HG03521 (cell line): ENCODE results near the gene SERTAD1.
"Not testable (repeated sequence)": the region's sequence is repeated elsewhere in the genome, so short reads cannot be mapped to it uniquely, and the experiment has no call there.

Experiments used
- ATAC-seq: cut with Tn5 transposase; IDR thresholded peaks from one replicate; pipeline ENCODE4 v1.9.1; 2021; ENCODE audit warnings: mild to moderate bottlenecking, moderate library complexity; ENCODE audit not compliant: unreplicated experiment

The SERTAD1 gene

GRCh38 chr19:40423938-40424337 is 1.9 kb downstream of the SERTAD1 start:
- ATAC-seq: no peak

GRCh38 chr19:40422748-40423566 is 2.8 kb downstream of the SERTAD1 start:
- ATAC-seq: no peak

DNA sequence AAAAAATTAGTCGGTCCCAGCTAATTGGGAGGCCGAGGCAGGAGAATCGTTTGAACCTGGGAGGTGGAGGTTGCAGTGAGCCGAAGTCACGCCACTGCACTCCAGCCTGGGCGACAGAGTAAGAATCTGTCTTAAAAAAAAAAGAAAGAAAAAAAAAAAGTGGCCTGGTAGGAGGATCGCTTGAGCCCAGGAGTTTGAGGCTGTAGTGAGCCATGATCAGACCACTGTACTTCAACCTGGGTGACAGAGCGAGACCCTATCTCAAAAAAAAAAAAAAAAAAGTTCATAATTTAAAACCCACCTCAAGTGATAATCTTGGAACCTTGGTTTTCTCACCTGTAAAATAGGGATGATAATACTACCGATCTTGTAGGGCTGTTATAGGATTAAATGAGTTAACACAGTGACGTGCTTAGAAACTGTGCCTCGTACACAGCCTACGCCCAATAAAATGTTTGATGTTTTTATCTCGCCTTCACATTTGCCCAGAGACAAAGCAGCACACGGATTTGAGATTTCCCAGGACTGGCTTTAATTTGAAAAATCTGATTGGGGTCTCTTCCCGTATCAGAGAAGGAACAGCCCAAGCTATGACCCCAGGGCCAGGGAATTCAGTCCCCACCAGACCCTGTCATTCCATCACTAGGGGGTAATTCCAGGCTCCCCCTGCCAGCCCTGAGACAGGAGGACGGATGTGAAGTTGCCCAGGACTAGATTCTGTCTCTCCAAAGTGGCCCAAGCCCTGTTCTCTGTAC is 3.6 kb downstream of the SERTAD1 start:
- no peak for ATAC-seq

DNA sequence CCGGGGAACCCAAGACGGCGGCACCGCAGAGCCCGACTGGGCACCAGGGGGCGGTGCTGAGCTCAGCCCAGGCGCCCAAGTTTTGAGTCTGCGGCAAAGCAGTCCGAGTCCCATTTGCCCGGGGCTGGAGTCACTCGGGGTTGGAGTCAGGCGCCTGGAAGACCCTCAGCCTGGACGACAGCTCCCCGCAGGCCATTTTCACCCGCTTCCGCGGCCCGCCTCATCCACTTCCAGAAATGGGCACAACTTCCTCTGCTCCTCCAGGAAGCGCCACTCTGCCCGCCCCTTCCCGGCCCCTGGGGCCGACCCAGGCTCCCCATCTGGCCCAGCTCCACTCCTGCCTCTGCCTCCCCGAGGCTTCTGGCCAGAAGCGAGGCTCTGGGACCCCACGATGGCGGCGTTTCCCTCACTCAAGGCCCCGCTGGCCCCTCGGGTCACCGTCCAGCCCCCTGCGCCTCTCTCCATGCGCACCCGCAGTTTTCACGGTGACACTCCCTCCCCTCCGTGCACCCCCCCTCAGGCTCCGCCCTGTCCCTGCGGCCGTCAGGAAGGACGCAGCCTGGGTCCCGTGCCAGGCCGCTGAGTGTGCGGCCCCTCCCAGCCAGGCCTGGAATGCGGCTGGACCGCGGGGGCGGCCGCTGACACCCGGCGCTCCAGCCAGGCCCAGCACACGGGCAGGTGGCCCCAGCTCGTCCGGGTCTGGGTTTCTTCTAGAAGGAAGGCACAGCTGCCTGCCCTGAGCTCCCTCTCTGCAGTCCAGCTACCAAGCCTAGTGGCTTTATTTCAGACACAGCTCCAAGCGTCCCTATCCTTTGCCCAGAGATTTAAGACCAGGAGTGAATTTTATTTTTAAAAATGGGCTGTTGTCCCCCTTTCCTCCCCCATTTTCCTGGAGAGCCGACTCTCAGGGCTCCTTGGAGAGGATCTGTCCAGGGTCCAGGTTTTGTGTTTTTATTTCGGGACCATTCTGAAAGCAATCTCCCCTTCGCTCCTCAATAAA is 4.7 kb downstream of the SERTAD1 start:
- peak; percentile 33 for ATAC-seq

- ATAC-seq: no peak
Measured at GRCh38 chr19:40420451-40420765, 5.4 kb downstream of the SERTAD1 start.

DNA sequence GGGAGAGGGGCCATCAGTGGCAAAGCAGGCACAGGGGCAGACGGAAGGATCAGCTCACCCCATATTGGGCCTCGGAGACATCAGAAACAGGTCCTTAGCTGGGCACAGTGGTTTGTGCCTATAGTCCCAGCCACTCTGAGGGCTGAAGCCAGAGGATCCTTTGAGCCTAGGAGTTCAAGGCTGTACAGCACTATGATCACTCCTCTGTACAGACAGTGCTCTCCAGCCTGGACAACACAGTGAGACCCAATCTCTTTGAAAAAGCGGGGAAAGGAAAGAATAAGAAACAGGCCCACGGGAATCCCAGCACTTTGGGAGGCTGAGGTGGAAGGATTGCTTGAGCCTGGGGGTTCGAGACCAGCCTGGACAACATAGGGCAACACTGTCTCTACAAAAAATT is 6.0 kb downstream of the SERTAD1 start:
- no peak for ATAC-seq

GRCh38 chr19:40419066-40419612 is 6.7 kb downstream of the SERTAD1 start:
- no peak for ATAC-seq

GRCh38 chr19:40418040-40418439 is 7.8 kb downstream of the SERTAD1 start:
- no peak for ATAC-seq

- ATAC-seq: no peak
Measured at GRCh38 chr19:40417643-40417981, 8.2 kb downstream of the SERTAD1 start.

DNA sequence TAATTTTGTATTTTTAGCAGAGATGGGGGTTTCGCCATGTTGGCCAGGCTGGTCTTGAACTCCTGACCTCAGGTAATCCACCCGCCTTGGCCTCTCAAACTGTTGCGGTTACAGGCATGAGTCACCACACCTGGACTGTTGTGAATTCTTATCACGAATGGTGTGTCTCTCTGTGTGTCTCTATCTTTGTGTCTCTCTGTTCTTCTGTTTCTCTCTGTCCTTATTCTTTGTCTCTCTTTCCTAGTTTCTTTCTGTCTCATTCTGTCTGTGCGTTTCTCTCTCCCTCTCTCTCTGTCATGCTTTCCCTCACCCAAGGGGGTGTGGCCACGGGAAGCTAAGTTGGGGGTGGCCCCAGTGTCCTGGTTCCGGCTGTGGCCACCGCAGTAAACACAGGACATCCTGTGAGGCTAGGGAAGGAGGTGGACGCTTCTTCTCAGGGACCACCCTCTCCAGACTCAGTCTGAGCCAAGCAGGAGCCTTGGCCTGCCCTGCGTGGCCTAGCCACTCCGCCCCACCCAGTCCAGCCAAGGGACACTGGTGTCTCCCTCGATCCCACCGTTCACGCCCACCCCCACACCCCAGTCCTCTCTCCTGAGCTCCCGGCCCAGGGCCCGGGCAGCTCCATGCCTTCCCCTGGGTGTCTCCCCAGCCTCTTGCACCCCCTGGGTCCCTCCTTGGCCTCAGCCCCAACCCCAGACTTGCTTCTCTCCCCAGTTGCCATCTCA is 8.7 kb downstream of the SERTAD1 start:
- ATAC-seq: no peak

DNA sequence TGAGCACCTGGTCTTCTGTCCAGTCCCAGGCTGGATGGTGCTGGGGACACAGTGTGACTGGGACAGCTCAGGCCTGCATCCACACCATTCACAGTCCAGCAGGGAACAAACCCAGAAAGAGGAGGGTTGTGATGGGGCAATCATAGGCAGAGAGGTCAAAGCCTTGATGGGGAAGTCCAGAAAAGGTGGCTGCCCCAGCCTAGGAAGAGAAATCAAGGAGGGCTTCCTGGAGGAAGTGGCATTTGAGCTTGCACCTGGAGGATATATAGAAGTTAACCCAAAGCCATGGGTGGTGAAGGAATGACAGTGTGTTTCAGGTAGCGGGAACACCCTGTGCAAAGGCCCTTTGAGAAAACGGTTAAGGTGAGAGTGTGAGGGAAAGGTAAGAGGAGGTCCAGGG is 10.0 kb downstream of the SERTAD1 start:
- no peak for ATAC-seq

DNA sequence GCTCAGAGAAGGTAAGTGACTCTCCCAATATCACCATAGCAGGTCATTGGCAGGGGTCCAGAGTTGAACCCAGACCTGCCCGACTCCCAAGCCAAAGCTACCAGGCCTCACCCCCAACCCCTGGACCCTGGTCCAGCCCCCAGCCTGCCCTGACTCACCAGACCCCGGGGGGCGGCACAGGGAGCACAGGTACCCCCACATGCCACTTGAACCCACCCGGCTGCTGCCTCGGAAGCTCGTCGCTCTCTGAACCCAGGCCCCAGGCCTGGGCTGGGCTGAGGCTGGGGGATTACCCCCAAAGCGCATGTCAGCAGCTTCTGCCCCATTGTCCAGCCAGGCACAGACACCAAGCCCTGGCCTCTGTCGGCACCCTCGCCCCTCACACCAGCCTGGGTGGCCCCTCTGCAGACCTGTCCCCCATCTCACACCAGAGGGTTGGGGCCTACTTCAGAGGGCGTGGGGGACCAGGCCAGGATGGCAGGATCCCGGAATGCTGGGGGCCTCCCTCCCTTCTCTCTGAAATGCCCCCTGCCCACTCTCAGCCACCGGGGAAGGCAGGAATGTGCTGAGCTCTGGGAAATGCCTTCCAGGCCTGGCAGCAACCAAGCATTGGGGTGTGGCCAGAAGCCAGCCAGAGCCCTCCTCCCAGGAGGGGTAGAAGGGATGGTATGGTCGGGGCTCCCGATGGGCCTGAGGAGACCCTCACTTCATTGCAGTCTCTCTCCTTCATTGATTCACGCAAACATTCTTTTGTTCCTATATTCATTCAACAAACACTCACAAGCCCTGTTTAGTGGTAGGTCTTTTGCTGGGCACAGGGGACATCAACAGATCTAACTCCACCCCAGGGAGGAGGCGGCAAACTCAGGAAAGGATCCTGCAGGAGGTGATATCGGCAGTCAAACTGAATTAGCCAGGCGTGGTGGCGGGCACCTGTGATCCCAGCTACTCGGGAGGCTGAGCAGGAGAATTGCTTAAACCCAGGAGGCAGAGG is 11.0 kb downstream of the SERTAD1 start:
- no peak for ATAC-seq

- ATAC-seq: no peak
Measured at GRCh38 chr19:40413291-40413845, 12.4 kb downstream of the SERTAD1 start, which contains the start of gene PRX. PRX (minus strand) TSS chr19:40413378; CDS start chr19:40407932, 5,446 bp downstream.

DNA sequence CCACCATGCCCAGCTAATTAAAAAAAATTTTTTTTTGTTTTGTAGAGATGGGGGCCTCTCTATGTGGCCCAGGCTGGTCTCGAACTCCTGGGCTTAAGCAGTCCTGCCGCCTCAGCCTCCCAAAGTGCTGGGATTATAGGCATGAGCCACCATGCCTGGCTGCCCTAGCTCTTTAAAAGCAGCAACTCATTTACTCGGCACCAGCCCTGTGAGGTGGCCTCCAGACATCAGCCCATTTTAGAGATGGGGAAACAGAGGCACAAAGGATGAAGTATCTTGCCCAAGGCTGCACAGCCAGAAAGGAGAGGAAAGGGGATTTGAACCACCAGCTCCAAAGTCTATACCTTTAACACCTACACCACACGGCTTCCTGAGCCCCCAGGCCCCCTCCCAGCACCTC is 12.9 kb downstream of the SERTAD1 start:
- no peak for ATAC-seq

DNA sequence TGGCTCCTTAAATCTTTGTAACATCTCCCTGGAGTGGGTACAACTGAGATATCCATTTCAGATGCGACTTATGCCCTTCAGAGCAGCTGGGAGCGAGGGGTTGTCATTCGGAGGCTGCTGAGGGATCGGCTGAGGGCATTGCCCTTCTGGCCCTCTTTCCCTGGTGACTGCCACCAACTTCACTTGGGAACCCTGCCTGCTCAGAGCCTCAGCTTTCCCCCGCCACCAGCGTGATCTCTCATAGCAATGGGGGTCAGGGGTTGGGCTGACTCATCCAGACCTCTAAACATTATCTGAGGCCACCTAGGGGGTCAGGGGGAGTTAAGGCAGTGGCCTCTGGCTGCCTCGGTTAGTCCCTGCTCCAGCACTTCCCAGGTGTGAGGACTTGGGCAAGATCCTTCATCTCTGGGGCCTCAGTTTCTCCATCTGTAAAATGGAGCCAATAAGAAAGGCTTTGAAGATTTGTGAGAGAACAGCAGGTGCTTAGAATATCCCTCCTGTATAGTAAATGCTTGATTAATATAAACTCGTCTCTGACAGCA is 13.8 kb downstream of the SERTAD1 start:
- ATAC-seq: no peak

DNA sequence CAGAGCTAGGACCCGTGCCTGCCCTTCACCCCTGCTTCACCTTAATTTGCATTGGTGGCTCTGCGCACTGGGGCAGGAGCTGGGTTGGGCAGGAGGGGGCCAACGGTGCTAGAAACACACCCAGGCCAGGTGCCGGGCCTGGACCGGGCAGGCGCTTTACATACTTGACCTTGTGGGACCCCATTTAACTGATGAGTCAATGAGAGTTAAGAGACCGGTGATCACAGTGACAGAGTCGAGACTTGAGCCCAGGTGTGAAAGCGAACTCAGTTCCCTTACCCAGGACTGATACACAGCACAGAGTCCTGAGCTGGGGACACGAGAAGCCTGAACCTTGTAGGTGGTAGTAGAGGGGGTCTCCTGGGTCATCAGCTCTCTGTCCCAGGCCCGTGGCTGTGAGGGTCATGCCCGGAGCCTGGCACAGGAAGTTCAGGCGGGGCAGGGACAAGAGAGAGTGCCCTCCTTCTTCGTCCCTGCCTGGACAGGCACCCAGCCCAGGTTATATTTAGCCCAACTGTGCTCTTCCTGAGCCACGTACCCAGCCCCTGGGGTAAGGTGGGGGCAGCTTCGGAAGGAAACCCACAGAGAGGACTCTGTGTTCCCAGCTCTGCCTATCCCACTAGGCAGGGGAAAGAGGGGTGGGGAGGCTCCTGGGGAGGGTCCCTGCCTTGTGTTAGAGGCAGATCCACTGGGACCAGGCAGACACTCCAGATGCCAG is 14.5 kb downstream of the SERTAD1 start:
- no peak for ATAC-seq

DNA sequence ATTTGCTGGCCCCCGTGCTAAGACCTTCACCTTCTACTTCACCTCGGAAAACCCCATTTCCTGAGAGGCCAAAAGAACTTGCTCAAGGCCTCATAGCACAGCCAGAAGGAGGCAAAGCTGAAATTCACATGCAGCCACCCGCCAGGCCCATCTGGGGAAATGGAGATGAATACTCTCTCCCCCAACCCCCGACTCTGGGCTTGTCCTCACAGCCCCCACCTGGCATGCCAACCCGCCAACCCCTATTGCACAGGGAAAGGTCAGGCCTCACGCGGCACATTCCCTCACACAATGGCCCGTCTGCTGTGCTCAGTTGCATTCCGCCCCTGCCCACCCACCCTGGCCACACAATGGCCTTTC is 15.8 kb downstream of the SERTAD1 start:
- no peak for ATAC-seq

GRCh38 chr19:40408598-40408925 is 17.2 kb downstream of the SERTAD1 start:
- not testable (repeated sequence) for ATAC-seq
